Fibroblast of lung (primary cell): ENCODE measurements around the gene DOLPP1. TPM values are rescaled to one million over a fixed set of nuclear protein-coding genes. Genes with fewer than 3 reads are reported as not detected.

Experiments
- DNase-seq, 2 donors: peaks; one replicate each; pipeline versions ENCODE4 v3.0.0 to v3.0.0-alpha.2; 2010; ENCODE audit warnings: low read depth in 2 of 2
- H2AFZ ChIP-seq: 2 replicates; pipeline ENCODE4 v1.5.1; 2012; ENCODE audit warnings: low read length, control low read depth, inconsistent platforms
- H3K27ac ChIP-seq: 2 replicates; pipeline ENCODE4 v1.5.1; 2011; ENCODE audit warnings: low read length, control low read depth; ENCODE audit not compliant: insufficient read depth
- H3K27me3 ChIP-seq: 2 replicates; pipeline ENCODE4 v1.5.1; 2011; ENCODE audit warnings: mild to moderate bottlenecking, low read length; ENCODE audit not compliant: control insufficient read depth, insufficient read depth
- H3K36me3 ChIP-seq: 2 replicates; pipeline ENCODE4 v1.5.1; 2011; ENCODE audit warnings: low read length; ENCODE audit not compliant: control insufficient read depth, insufficient read depth
- H3K4me1 ChIP-seq: 2 replicates; pipeline ENCODE4 v1.5.1; 2011; ENCODE audit warnings: low read length; ENCODE audit not compliant: control insufficient read depth, insufficient read depth; ENCODE audit errors: extremely low read depth
- H3K4me2 ChIP-seq: 2 replicates; pipeline ENCODE4 v1.5.1; 2011; ENCODE audit warnings: low read length, control low read depth; ENCODE audit not compliant: insufficient read depth; ENCODE audit errors: extremely low read depth
- H3K4me3 ChIP-seq, 4 experiments: fragments of 200-600 bp in 1 of 4; sonication (generic) in 1 of 4; replicated peaks in 1 of 4; 2 replicates each; pipeline ENCODE4 v1.5.1; 2011 to 2016; ENCODE audit warnings: low read length in 4 of 4, low read depth in 3 of 4, mild to moderate bottlenecking in 3 of 4, control low read depth in 2 of 4, inconsistent platforms in 1 of 4, mixed read lengths in 1 of 4; ENCODE audit not compliant: insufficient read depth in 1 of 4; ENCODE audit errors: control extremely low read depth in 1 of 4
- H3K79me2 ChIP-seq: 2 replicates; pipeline ENCODE4 v1.5.1; 2012; ENCODE audit warnings: mild to moderate bottlenecking, low read length, inconsistent platforms; ENCODE audit not compliant: control insufficient read depth, insufficient read depth
- H3K9ac ChIP-seq: 2 replicates; pipeline ENCODE4 v1.5.1; 2011; ENCODE audit warnings: mild to moderate bottlenecking, low read length, control low read depth; ENCODE audit not compliant: insufficient read depth
- H3K9me3 ChIP-seq: 2 replicates; pipeline ENCODE4 v1.5.1; 2012; ENCODE audit warnings: low read depth, low read length; ENCODE audit not compliant: control insufficient read depth, insufficient read depth
- H4K20me1 ChIP-seq: 2 replicates; pipeline ENCODE4 v1.5.1; 2011; ENCODE audit warnings: low read length; ENCODE audit not compliant: control insufficient read depth, insufficient read depth; ENCODE audit errors: extremely low read depth
- CTCF ChIP-seq, 2 donors: IDR thresholded peaks in 1 of 2; conservative IDR thresholded peaks in 1 of 2; 1 replicate in 1 of 2; 2 replicates in 1 of 2; pipeline ENCODE4 v1.5.1; 2011 to 2012; ENCODE audit warnings: low read length in 2 of 2, control low read depth in 1 of 2, inconsistent platforms in 1 of 2, low read depth in 1 of 2, mild to moderate bottlenecking in 1 of 2
- EZH2 ChIP-seq: IDR thresholded peaks from 2 replicates; pipeline ENCODE4 v1.5.1; 2012; ENCODE audit warnings: low read length, control low read depth, mild to moderate bottlenecking; ENCODE audit errors: missing control alignments
- polyA plus RNA-seq, 2 donors: library from polyadenylated mRNA; depleted of rRNA in 1 of 2; stranded (reverse) in 1 of 2; unstranded in 1 of 2; fragments of >200 nt; gene quantifications; 2 replicates each; pipeline ENCODE4 v1.2.1, GENCODE V29; 2011 to 2012; ENCODE audit warnings: missing spikeins in 1 of 2
- total RNA-seq: library from RNA; depleted of rRNA; stranded (reverse); fragments of >200 nt; gene quantifications from 2 replicates; pipeline ENCODE4 v1.2.1, GENCODE V29; 2014

The DOLPP1 gene
- total and polyA plus RNA-seq, 2 donors (not counting 1 experiment from before 2014, with no cell fraction given) = 7.4 to 9.7 TPM

DNA sequence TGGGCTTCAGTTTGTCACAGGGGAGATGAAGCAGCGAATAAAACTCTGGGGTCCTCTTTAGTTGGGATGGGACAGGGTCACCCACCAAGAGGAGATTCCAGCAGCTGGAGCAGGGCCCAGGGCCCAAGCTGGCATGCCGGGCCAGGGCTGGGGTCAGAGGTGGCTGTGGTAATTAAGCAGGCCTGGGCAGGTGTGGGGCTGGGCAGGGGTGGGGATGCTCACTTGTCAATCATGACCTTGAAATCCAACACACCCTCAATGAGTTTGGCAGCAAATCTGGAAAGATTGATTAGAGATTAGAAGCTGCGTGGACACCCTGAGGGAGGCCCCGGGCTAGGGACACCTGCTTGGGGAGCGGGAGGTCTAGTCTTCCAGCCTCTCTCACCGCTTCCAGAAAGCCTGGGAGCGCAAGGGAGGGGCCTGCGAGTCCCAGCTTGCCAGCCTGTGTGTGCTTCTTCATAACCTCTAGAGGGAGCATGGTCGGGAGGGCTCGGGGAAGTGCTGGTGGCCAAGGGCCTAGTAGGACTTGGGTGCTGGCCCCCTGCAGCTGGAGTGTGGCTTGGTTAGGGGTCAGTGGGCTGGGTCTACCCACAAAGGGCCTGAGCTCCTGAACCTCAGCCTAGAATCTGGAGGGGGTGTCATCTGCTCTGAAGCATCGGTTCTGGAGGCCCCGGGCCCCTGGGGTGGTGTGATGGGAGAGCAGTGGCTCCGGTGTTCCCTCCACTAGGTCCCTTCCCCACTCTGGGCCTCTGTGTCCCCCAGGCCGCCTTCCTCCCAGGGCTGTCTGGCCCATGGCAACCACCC lies 22.1 kb downstream of the DOLPP1 start:
- Histone ChIP-seq H3K27ac (no peak overlapping the region), H3K4me3 (no peak overlapping the region), H2AFZ (no peak overlapping the region), H3K36me3 (peaks cover 12% of the 10 kb centered on the region), H3K27me3 (no peaks in the 10 kb centered on the region), H3K4me1 (no peaks in the 10 kb centered on the region), H3K4me2 (no peak overlapping the region), H3K9ac (no peak overlapping the region), H4K20me1 (no peaks in the 10 kb centered on the region), H3K9me3 (no peaks in the 10 kb centered on the region), H3K79me2 (no peaks in the 10 kb centered on the region)
- DNase-seq = peak; percentile 40
- TF ChIP-seq EZH2 = no peak
- TF ChIP-seq CTCF (conservative IDR thresholded peaks at IDR 0.05 in 1 of 2, IDR thresholded peaks at IDR 0.05 in 1 of 2; ENCODE audit: low read depth in 1 of 2, low read length in 2 of 2) = peak; percentile 41 to 65

DNA sequence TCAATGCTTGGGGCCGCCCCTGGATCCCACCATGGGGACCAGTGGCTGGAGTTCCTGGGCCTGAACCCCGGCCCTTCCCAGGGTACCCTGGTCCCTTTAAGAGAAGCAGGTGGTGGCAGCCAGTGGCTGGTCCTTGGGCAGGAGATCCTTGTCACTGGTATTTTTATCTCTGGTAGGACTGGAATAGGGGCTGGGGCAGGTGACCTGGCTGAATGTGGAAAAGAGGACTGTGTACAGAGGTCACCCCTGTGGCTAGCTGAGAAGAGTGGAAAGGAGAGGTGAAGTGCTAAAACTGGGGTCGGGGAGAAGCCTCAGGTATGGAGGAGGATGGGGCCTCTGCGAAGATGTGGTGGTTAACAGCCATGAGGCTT lies 22.7 kb downstream of the DOLPP1 start:
- Histone ChIP-seq H4K20me1 (no peaks in the 10 kb centered on the region), H3K27ac (no peak overlapping the region), H3K9me3 (no peaks in the 10 kb centered on the region), H2AFZ (no peak overlapping the region), H3K9ac (no peak overlapping the region), H3K4me1 (no peaks in the 10 kb centered on the region), H3K4me2 (no peak overlapping the region), H3K27me3 (no peaks in the 10 kb centered on the region), H3K4me3 (no peak overlapping the region), H3K36me3 (peaks cover 9% of the 10 kb centered on the region), H3K79me2 (peaks cover under 1% of the 10 kb centered on the region)
- no peak for TF ChIP-seq CTCF (conservative IDR thresholded peaks at IDR 0.05 in 1 of 2, IDR thresholded peaks at IDR 0.05 in 1 of 2; ENCODE audit: low read depth in 1 of 2, low read length in 2 of 2)
- no peak for TF ChIP-seq EZH2
- no peak for DNase-seq

- peaks cover 9% of the 10 kb centered on the region for H3K36me3 ChIP-seq
- DNase-seq = no peak
- H3K9me3 ChIP-seq = no peaks in the 10 kb centered on the region
- peaks cover 2% of the 10 kb centered on the region for H3K79me2 ChIP-seq
- H3K27me3 ChIP-seq = no peaks in the 10 kb centered on the region
- no peak overlapping the region for H3K9ac ChIP-seq
- H3K4me3 ChIP-seq = no peak overlapping the region
- no peaks in the 10 kb centered on the region for H4K20me1 ChIP-seq
- H2AFZ ChIP-seq = no peak overlapping the region
- H3K4me2 ChIP-seq = no peak overlapping the region
- H3K27ac ChIP-seq = no peak overlapping the region
- no peaks in the 10 kb centered on the region for H3K4me1 ChIP-seq
- TF ChIP-seq EZH2 (no peak), CTCF (conservative IDR thresholded peaks at IDR 0.05 in 1 of 2, IDR thresholded peaks at IDR 0.05 in 1 of 2; ENCODE audit: low read depth in 1 of 2, low read length in 2 of 2) (no peak)
These were observed 23.1 kb downstream of the DOLPP1 start for GRCh38 chr9:129104051-129104450.
